Measurements from ENCODE around the gene CYP4F8. TPM values are rescaled to one million over a fixed set of nuclear protein-coding genes. Genes with fewer than 3 reads are reported as not detected.

CYP4F8 gene
- total RNA-seq, 1 donor from 2014 or later = not detected

DNA sequence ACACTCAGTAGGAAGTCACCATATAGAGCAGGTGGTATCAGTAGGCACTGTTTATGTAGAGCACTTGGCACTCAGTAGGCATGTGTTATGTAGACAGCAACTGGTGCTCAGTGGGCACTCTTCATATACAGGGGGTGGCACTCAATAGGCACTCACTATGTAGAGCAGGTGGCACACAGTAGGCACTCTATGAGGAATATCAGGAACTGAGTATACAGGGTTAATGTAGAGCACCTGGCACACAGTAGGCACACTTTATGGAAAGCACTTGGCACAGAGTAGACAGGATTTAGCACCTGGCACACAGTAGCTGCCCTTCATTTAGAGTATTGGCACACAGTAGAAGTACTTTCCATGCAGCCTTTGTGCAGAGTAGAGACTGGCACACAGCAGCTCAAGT, 24.6 kb downstream of the CYP4F8 start:
- Histone ChIP-seq H3K4me3 (ENCODE audit: low read depth, low read length) (no peak overlapping the region), H3K36me3 (ENCODE audit: control insufficient read depth, insufficient read depth, low read length) (no peaks in the 10 kb centered on the region), H3K27me3 (ENCODE audit: control insufficient read depth, insufficient read depth, low read length) (no peaks in the 10 kb centered on the region)
- TF ChIP-seq, protein P1, sequence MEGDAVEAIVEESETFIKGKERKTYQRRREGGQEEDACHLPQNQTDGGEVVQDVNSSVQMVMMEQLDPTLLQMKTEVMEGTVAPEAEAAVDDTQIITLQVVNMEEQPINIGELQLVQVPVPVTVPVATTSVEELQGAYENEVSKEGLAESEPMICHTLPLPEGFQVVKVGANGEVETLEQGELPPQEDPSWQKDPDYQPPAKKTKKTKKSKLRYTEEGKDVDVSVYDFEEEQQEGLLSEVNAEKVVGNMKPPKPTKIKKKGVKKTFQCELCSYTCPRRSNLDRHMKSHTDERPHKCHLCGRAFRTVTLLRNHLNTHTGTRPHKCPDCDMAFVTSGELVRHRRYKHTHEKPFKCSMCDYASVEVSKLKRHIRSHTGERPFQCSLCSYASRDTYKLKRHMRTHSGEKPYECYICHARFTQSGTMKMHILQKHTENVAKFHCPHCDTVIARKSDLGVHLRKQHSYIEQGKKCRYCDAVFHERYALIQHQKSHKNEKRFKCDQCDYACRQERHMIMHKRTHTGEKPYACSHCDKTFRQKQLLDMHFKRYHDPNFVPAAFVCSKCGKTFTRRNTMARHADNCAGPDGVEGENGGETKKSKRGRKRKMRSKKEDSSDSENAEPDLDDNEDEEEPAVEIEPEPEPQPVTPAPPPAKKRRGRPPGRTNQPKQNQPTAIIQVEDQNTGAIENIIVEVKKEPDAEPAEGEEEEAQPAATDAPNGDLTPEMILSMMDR (IDR thresholded peaks at IDR 0.05; ENCODE audit: insufficient read depth, low read length, severe bottlenecking) = no peak
- FAIRE-seq (no peak), DNase-seq (ENCODE audit: low read depth) (no peak)

DNA sequence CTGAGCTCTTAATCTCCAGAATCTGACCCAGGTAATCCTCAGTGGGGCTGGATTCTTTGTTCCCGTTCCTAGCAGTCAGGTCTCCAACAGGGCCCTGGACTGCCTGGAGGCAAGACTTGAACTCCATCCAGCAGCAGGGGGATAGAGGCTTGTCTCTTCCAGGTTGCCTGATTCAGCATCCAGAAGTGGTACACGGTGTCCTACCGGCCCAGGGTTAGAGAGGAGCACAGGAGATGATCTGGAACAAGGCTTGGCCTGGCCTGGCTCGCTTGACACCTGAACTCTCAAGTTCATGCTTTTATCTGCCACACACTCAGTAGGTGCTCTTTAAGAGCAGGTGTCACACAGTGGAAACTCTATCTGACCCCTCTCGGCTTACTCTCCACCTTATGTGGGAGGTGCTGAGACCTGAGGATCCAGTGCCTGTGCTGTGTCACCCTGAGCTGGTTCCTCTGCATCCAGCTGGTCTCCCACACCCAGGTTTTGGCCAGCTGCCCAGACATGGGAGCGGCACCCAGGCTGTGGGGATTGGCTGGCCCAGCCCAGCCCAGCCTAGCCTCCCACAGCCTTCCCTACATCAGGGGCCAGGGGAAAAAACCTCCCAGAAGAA, 25.4 kb downstream of the CYP4F8 start, which contains the start of gene CYP4F3:
TSS of gene CYP4F3 (plus strand) at position 604 of the 610 bp plus-strand sequence. CDS start 519 bp downstream, outside the sequence.
- Histone ChIP-seq H3K27me3 (ENCODE audit: control insufficient read depth, insufficient read depth, low read length) (no peaks in the 10 kb centered on the region), H3K36me3 (ENCODE audit: control insufficient read depth, insufficient read depth, low read length) (no peaks in the 10 kb centered on the region), H3K4me3 (ENCODE audit: low read depth, low read length) (no peak within 1 kb of the TSS)
- TF ChIP-seq, protein P1 (IDR thresholded peaks at IDR 0.05; ENCODE audit: insufficient read depth, low read length, severe bottlenecking) = no peak
- peak; percentile 79 for DNase-seq (ENCODE audit: low read depth)
- FAIRE-seq = peak; percentile 97

DNA sequence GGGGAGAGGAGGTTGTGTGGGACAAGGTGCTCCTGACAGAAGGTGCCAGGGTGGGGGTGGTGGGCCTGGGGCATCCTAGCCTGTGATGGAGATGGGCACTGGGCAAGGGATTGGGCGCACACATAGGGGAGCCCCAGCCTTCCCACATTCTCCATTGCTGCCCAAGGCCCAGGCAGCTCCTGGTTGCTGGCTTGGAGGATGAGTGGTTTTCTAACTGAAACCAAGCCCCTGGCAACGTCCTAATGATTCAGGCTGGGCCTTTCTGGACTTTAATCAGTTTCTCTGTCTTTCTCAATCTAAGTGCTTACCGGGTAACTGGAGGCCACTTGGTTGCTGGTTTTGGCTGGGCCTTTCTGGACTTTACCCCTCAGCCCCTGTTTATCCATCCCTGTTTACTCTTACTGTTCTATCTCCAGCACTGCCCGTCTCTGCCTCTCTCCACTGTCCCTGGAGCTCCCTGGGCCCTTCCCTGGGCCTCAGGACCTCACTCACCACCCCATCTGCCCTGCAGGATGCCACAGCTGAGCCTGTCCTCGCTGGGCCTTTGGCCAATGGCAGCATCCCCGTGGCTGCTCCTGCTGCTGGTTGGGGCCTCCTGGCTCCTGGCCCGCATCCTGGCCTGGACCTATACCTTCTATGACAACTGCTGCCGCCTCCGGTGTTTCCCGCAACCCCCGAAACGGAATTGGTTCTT, 26.0 kb downstream of the CYP4F8 start:
- Histone ChIP-seq H3K36me3 (ENCODE audit: control insufficient read depth, insufficient read depth, low read length) (no peaks in the 10 kb centered on the region), H3K4me3 (ENCODE audit: low read depth, low read length) (no peak overlapping the region), H3K27me3 (ENCODE audit: control insufficient read depth, insufficient read depth, low read length) (no peaks in the 10 kb centered on the region)
- TF ChIP-seq, protein P1 (IDR thresholded peaks at IDR 0.05; ENCODE audit: insufficient read depth, low read length, severe bottlenecking) = no peak
- no peak for FAIRE-seq
- DNase-seq (ENCODE audit: low read depth) = peak; percentile 21

DNA sequence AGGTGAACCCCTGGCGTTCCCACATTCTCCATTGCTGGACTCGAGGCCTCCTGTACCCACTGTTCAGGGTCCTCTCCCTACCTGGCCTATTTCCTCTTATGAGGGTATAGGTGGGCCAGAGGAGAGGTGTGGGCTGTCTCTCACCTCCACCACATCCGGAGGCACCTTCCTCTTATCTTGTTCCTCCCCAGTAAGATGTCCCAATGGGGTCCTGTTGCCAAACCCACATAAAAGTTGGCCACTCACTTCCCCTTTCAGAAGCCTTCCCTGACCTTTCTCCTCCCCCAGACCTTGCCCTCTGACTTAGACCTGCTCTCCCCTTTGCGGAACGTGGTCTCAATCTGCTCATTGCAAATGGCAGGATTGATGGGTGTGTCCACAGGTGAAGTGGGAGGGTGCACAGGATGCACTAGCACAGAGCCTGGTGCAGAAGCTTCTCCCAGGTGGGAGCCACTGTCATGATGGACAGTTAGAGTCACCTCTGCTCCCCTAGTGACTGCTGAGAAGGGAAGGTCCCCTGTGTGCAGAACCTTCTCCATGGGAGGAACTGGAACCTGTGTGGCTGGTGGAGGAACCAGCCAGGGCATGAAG, 27.0 kb downstream of the CYP4F8 start:
- no peaks in the 10 kb centered on the region for H3K27me3 ChIP-seq (ENCODE audit: control insufficient read depth, insufficient read depth, low read length)
- H3K36me3 ChIP-seq (ENCODE audit: control insufficient read depth, insufficient read depth, low read length) = no peaks in the 10 kb centered on the region
- DNase-seq (ENCODE audit: low read depth) (no peak), FAIRE-seq (no peak)
- TF ChIP-seq, protein P1 (IDR thresholded peaks at IDR 0.05; ENCODE audit: insufficient read depth, low read length, severe bottlenecking) = no peak
- H3K4me3 ChIP-seq (ENCODE audit: low read depth, low read length) = no peak overlapping the region

DNA sequence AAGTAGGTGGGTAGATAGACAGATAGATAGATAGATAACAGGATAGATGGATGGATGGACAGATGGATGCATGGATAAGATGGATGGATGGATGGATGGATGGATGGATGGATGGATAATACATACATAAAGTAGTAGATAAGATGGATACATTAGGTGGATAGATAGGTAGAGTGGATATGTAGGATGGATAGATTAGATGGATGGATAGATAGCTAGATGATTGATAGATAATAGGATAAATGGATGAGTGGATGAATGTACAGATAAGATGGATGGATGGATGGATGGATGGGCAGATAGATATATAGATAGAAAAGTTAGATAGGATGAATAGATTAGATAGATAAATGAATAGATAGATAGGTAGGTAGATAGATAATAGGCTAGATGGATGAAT, 27.8 kb downstream of the CYP4F8 start:
- TF ChIP-seq, protein P1 (IDR thresholded peaks at IDR 0.05; ENCODE audit: insufficient read depth, low read length, severe bottlenecking) = no peak
- DNase-seq (ENCODE audit: low read depth) (no peak), FAIRE-seq (no peak)
- Histone ChIP-seq H3K27me3 (ENCODE audit: control insufficient read depth, insufficient read depth, low read length) (no peaks in the 10 kb centered on the region), H3K36me3 (ENCODE audit: control insufficient read depth, insufficient read depth, low read length) (no peaks in the 10 kb centered on the region), H3K4me3 (ENCODE audit: low read depth, low read length) (no peak overlapping the region)

Data from bronchial epithelial cell (primary cell).